Stimulated activated CD8-positive, alpha-beta memory T cell treated with anti-CD3 and anti-CD28 coated beads, Interleukin-2, amount 100 ng/mL, for 48 hours (primary cell): ENCODE results near the gene ST6GALNAC3.
A peak's percentile ranks its signal among the peaks of the same experiment; 100 is the strongest.

Experiments used
- DNase-seq, 2 donors: peaks; one replicate each; pipeline ENCODE4 v3.0.0-alpha.2; 2020; ENCODE audit warnings: low read depth in 2 of 2

The ST6GALNAC3 gene

GRCh38 chr1:76287917-76288316 lies 213.4 kb downstream of the ST6GALNAC3 start:
- DNase-seq = no peak

- no peak for DNase-seq
These were observed 214.4 kb downstream of the ST6GALNAC3 start for GRCh38 chr1:76288758-76289483.

DNA sequence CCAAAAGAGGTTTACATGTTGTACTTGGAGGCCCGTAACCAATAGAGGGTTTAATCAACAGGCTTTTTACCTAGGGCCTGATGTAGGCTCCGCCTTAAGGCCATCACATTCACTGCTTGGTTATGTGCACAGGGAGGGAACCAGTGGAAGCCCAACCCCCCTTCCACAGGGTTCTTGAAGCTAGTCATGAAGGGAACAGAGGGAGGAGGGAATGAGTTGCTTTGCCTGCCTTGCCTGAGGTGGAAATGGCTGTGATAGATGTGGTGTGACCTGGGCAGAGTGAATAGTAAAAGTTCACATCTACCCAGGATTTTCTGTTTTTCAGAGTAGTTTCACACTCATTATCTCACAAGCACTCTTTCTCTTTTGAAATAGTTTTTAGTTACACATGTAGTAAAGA lies 215.1 kb downstream of the ST6GALNAC3 start:
- DNase-seq = no peak

DNA sequence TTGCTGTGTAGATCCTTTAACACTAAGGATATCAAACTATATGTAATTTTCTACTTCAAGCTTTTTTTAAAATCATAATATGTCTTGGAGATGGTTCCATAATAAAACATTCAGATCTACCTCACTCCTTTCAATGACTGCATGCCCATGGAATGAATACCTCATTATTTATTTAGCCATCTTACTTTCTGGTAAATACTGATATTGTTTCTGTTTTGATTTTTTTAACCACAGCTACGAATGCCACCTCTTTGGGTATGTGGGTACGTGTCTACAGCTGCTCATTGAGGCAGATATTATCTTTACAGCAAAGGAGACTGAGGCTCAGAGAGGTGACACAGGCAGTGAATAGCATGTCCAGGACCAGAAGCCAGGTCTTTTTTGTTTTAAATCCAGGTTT lies 215.7 kb downstream of the ST6GALNAC3 start:
- DNase-seq = no peak

DNA sequence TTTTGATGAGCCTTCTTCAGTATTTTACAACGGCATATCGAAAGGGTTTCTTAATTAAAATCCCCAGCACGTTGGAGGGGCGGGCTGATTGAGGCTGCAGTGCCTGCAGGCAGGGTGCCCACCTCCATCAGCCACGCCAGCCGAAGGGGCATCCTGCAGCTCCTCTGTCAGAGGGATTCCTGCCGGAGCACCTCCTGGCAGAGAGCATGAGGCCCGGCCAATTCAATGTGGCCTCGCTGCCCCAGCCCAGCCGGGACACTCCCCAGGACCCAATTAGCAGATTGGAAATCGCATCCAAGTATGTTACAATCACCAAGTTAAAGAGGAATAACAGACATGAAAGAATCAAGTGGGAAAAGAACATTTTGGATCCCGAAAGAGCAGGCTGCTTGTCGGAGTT lies 216.6 kb downstream of the ST6GALNAC3 start:
- DNase-seq = no peak

DNA sequence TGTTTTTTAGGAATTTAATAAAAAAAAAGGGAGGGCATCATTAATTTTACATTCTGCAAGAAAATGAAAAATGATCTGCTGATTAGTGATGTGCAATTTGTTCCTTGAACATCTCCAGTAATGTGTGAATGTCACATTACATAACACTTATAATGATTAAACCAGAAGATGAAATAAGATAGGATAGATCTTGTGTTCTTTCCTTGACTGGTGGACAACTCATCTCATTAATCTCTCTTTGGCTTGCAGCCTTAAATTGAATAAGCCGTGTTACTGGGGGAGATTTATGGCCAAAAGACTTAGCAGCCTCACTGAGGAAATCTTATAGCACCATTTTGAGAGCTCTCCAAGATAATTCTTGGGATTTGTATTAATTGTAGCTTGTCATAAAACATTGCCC lies 217.2 kb downstream of the ST6GALNAC3 start:
- DNase-seq = no peak

GRCh38 chr1:76292418-76293184 lies 218.1 kb downstream of the ST6GALNAC3 start:
- no peak for DNase-seq

DNA sequence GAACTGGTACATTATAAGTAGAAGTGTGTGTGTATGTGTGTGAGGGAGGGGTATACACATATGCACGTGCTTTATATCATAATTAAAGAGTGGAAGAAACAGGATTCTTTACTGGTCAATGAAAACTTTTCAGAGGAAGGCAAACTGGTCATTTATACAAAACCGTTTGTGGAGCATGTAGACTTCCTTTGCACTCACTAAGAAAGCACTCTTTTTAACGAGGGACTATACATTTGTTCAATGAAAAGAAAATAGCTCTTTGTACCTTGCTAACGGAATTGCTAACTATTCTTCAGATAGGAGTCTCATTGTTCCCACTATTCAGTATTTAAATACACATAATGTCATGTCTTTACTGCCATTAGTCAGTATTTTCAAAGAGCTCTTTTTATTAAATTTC lies 219.3 kb downstream of the ST6GALNAC3 start:
- no peak for DNase-seq

- no peak for DNase-seq
These were observed 220.1 kb downstream of the ST6GALNAC3 start for GRCh38 chr1:76294482-76295194.

GRCh38 chr1:76298399-76298798 lies 223.9 kb downstream of the ST6GALNAC3 start:
- no peak for DNase-seq

DNA sequence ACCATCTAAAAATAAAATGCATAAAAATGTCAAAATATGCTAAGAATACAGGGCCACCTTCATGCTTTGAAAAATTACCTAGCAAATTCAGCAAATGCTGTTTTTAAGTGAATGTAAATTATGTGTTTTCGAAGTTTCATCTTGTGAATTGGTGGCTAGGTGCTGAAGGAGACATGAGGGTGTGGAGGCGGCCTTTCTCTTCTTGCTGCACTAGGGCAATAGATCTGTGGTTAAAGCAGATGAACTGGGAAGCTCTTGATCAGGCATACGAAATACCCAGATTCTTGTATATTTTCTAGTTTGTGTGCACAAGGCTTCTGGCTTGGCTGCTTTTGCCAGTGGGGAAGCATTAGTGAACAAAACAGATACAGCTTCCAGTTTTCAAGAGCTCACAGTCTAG lies 224.5 kb downstream of the ST6GALNAC3 start:
- DNase-seq = no peak

DNA sequence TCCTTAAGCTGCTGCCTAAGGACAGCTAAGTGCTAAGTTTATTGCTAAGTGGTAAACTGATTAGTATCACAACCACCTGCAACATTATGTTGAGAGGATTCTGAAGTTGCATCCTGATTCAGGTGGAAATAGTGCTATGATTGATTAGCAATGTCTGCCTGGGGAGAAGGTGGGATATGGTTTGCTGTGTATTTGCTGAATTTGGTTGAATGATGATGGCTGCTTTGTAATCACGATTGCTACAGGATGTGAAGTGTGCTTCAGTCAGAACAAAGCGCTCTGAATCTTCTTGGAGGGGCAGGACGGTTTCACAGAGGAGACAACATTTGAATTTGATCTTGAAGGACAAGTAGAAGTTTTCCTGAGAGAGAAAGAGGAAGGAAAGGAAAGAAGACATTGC lies 226.0 kb downstream of the ST6GALNAC3 start:
- DNase-seq = no peak

- DNase-seq = no peak
These were observed 228.3 kb downstream of the ST6GALNAC3 start for GRCh38 chr1:76302711-76303339.

GRCh38 chr1:76303340-76303717 lies 228.8 kb downstream of the ST6GALNAC3 start:
- no peak for DNase-seq

- DNase-seq = no peak
These were observed 238.8 kb downstream of the ST6GALNAC3 start for GRCh38 chr1:76313304-76313703.

DNA sequence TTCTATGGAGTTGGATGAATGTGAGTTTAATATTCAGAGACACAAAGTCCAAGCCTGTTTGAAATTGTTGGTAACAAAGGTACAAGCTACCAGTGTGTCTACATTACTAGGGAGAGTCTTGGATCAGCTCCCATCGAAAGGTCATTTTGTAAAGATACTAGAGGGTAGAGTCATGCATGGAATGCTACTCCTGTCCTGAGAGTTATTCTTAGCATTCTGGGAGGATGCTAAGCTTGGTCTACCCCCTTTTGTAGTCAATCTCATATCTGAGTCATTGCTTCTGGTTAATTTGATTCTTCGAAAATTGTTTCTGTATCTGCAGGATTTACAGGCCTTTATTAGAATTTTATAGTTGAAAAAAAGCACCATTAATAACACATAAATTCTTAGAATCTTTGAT lies 240.2 kb downstream of the ST6GALNAC3 start:
- no peak for DNase-seq

DNA sequence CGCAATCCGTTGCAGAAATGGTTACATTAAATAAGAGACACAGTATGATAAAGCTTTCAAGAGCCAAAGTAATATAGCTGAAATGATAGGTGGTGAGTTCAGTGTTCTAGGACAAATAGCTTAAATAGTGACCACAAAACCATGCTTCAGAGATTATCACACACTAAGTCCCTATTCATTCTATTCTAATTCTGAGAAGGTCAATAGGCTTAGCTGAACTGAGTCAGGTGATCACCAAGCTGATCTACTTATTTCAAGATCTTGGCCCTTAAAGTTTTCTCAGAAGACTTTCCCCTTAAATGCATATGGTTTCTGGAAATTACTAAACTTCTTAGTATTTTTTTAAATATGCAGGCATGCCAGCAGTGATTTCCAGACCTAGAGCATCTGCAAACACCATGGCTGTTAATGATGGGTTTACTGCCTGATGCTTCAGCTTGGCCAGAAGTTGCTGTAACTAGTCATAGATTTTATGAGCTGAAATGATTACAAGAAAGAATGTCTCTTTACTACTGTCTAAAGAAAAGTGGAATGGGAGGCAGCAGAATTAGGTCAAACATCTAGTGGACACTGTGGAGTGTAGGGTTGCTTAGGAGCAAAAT lies 242.9 kb downstream of the ST6GALNAC3 start:
- no peak for DNase-seq

- DNase-seq = peak; percentile 1 to 5
These were observed 256.6 kb downstream of the ST6GALNAC3 start for GRCh38 chr1:76330991-76331603.

DNA sequence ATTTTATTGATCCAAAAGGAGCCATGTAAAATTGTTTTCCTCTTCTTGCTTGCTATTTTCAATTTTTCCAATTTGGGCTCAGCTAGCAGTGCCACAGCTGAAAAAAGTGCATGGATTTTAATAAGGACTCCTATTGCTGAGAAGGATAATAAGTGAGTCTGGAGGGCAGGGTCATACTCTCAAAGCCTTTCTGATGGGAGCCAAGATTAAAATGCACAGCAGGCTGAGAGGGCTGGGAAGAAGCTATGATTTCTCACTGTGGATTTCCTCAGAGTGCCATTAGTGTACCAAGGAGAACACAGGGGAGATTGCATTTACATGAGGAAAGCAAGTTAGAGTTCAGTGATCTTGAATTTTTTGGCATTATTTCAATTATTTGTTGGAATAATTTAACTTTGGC lies 261.3 kb downstream of the ST6GALNAC3 start:
- DNase-seq = no peak

DNA sequence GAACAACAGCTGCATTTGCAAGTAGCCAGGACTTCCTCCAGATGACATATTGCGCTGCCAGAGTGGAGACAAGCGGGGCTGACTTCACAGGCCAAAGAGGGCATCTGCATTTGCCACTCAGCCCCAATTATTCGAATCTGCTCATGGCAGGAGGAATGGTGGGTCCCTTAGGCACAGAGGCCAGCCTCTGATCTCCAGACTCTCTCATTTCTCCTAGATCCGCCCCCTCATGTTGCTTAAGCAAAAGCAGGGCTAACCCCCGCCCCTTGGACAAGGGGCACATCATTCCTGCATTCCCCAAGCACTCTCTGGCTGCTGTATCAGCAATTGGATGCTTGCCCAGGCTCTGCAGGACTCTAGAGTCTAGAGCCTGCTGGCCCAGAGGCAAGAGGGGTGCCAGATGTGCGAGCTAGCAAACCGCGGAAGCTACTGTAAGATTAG lies 262.4 kb downstream of the ST6GALNAC3 start:
- no peak for DNase-seq

- DNase-seq = no peak
These were observed 263.1 kb downstream of the ST6GALNAC3 start for GRCh38 chr1:76337542-76338219.
